NCI-H524 (cell line): ENCODE measurements around the gene ARPC2.

Experiments used
- DNase-seq, 2 experiments: peaks; one replicate each; lab custom pipeline; 2025; lab: John Stamatoyannopoulos, UW

The ARPC2 gene

DNA sequence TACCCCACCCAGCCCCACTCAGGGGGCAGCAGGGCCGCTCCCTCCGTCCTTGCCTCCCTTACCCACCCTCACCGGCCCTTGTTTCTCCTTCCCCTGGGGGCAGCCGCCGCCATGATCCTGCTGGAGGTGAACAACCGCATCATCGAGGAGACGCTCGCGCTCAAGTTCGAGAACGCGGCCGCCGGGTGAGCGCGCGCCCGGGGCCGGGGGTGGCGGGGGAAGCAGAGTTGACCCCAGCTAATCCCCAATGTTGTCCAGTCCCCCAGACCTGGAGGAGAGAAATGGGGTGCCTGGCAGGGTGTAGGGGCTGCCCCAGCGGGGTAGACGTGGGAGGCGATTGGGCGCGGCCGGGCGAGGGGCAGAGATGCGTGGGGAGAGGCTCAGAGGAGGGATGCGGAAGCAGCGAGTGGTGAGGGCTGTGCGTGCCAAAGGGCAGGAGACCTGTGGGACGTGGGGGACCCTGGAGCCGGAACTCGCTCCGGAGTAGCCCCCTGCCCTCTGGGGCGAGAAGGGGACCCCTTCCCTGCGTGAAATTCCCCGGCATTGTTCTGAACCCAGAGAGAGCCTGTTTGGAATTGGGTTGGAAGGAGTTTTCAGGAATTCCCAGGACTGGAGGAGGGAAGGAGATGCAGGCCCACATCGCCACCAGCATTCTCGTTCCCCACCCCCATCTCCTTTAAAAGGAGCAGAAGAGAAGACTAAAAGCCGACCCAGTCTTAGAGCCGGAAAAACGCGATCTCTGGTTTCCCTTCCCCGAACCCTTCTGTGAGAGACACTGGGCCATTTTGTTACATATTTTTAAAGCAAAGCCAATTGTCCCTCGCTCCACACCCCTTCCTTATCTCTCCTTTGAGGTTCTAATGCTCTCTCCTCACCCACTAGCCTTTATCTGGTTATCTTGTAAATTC, 625 bp downstream of the ARPC2 start:
- peak in 1 of 2 experiments; percentile 38 for DNase-seq

DNA sequence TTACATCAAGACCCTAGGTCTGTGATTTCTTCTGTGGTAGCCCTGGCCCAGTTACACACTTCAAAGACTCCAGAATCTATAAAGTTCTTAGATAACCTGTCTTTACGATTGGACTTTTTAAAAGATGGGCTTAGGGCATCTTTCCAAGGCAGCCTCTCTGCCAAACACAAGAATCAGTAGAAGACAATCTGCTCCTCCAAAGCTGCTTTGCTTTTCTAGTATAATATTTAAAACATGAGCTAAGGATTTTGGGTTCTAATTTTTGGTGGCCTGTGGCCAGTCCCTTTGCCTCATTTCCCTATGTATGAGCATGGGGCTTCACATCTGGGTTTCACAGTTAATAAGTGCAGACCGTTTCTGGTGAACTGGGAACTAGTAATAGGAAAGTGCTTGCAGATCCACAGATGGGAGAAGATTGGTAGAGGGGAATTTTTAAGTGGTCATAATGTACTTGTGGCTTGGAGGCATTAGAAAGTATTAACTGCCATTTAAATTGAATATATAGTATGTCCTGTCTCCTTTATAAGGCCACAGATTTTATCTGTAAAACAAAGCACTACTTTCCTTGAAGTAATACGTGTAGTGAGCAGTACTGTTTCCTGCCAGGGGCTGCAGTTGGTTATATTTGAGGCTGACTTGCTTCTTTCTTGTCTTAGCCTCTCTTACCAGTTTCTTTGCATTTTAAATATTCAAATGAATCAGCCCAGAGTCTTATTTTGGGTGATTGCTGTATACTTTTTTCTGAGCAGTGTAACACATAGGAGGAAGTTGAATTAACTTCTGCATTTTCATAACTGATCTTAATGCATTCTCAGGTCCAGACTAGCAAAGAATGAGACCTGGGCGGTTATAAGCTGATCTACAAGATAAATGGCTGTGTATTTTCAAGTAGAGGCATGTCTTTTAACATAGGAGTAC, 1.5 kb downstream of the ARPC2 start:
- DNase-seq, result no peak

DNA sequence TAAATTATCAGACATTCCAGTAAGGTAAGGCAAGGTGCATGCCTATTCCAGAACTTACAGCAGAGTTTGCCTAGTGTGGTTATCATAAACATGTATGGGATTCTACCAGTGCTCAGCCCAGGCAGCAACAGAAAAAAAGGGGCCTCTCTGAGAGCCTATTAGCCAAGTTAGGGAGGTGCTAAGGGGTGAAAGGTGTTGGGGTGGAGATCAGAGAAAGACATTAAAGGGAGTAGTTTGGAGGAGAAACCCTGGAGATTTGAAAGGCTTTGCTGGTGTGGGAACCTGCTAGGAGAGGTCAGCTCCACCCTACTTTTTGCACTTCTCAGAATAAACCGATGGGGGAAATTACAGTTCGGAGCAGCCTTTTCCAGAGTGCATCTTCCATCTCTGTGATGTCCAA, 2.9 kb downstream of the ARPC2 start:
- DNase-seq, result no peak

DNA sequence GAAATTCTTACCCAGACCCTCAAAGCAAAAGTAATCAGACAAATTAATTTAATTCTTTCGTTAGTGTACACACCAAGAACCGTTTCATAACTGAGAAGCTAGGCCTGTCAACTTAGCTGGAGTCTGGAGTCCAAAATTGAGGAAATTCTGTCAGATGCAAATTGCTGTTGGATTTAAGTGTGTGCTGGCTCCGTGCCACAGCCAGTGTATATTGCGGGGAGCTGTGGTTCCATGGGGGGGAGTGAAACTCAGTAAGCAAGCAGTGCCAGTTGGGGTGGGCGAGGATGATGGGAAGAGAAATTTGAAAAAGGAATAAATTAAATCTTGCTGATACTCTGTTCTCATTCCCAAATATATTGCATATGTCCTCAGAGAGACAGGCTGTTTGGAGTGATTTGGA, 4.0 kb downstream of the ARPC2 start:
- DNase-seq, result no peak

DNA sequence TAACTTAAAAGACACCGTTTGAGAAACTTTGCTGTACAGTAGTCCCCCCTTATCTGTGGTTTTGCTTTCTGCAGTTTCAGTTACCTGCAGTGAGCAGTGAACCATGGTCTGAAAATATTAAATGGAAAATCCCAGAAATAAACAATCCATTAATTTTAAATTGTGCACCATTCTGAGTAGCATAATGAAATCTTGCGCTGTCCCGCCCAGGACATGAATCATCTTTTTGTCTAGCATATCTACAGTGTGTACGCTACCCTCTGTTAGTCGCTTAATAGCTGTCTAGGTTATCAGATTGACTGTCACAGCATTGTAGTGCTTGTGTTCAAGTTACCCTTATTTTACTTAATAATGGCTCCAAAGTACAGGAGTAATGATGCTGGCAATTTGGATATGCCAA, 6.1 kb downstream of the ARPC2 start:
- no peak for DNase-seq

DNA sequence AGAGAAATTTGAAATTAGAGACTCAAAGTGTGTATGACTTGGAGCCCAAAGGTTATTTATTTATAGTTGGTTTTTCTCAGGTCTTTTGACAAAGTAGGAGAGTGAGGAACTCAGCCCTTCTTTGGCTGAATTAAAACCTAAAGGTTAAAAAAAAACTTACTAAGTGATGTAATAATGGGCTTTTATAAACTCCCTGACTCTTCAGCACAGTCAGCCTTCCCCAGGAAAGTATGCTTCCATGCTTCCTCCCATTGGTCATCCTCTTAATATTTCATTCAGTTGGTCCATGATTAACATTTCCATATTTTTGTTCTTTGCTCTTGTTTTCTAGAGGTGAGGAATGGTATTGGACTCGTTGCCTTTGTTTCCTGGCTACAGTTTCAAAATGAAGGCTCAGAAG, 7.2 kb downstream of the ARPC2 start:
- DNase-seq, result no peak

DNA sequence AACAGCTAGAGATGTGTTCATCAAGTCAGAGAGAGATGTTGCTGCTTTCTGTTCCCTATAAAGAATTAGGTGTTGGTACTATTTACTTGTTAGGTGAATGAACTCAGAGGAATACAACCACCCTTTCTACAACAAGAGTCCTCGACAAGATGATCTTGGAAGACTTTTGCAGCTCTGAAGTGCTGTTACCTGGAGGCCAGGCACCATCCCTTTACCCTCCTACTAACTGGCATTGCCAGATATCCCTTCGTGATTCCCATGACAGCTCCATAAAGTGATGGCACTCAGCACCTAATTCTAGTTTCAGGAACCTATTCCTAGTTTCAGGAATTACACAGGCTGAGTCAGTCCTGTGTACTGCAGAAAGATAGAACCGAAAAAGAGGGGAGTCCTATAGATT, 9.9 kb downstream of the ARPC2 start:
- DNase-seq, result no peak

DNA sequence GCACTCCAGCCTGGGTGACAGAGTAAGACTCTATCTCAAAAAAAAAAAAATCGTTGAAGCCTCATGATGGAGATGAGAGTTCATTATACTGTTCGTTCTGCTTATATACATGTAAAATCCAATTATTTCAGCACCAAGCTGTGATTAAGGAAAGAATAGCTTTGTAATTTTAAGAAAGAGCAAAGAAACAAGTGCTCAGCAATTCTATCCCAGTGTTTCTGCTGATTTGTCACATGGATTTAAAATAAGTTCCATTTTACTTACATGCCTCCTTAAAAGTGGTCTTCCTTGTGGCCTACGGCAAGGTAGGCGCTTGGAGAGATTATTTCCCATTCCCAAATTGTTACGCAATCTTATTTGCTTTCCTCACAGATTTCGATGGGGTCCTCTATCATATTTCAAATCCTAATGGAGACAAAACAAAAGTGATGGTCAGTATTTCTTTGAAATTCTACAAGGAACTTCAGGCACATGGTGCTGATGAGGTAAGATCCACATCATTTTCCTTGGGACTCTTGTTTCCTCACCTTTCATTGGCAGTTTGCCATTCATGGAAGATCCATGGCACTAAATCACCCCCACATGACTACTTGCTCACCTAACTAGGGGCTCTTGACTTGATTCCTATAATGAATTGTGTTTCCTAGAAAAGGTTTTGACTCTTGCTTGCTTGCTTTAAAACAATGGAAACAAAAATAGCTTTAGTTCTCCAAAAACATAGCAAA, 11.5 kb downstream of the ARPC2 start:
- DNase-seq, result no peak

DNA sequence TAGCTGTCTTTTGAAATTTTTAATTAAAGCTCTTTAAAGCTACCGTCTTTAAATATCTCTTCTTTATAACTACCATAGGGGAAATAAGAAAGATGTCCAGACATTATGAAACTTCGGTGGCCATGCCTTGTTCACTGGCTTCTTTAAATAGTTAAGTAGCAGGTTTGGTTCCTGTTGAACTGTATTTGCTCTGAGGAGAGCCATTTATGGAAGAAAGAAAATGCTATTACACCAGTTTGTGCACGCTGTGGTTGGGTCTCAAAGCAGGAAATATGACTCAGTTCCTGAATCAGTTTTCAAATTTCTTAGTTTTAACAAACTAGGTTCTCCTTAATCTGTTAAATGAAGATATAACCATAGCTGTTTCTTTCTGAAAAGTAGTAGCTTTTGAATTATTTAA, 12.2 kb downstream of the ARPC2 start:
- no peak for DNase-seq

DNA sequence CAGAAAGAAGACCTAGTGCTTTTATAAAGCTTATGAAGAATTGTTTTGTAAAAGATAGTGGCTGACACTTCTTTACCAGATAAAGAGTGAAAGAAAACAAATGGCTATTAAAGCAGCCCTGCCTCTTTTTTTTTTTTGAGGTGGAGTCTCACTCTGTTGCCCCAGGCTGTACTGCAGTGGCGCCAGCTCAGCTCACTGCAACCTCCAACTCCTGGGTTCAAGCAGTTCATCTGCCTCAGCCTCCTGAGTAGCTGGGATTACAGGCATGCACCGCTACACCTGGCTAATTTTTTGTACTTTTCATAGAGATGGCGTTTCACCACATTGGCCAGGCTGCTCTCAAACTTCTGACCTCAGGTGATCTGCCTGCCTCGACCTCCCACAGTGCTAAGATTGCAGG, 12.9 kb downstream of the ARPC2 start:
- no peak for DNase-seq

DNA sequence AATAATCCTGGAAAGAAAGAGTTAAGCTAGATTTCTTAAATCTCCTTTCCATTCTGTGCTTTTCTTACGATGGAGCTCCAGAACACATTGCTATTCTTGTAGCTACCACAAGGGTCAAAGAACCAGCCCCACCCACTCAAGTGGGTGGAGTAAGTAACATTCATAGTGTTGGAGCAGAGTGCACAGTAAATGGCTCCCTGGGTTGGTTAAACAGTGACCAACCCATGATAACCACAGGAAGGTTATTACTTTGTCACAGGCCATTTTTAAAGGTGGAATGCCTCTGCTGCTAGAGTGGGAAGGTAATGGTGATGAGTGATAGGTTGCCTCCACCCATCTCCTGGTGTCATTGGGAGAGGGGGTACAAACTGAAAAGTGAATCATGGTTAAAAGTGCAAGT, 13.9 kb downstream of the ARPC2 start:
- DNase-seq, result no peak

DNA sequence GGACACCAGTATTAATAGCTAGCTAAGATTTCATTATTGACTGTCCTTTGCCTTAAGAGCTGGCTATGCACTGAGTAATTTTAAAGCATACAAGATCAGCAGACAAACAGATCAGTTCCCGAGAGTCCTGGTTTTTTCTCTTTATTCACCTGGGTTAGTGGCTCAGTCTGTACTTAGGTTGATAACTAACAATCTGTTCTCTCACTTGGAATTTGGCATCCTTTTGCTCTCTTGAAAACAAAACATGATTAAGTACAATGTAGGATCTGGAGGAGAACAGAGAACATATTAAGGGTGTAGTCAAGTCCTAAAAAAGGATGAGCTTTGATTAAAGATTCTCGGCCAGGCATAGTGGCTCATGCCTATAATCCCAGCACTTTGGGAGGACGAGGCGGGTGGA, 16.6 kb downstream of the ARPC2 start:
- no peak for DNase-seq

DNA sequence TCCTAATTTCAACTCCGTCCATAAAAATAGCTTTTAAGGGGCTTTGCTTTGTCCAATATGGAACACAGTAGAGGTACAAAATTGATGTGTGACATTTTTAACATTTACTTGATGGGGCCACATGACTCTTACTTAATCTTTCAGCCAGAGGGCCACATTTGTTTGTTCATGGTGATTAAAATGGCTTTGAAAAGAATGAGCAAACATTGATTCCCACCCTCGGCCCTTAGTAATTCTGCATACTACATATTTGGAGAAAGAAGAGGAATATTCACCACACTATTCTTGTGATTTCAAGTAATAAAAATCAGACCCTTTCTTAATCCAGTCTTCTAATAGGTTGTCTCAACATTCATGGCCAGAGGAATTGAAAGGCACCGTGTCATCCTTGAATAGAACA, 17.5 kb downstream of the ARPC2 start:
- DNase-seq, result no peak

DNA sequence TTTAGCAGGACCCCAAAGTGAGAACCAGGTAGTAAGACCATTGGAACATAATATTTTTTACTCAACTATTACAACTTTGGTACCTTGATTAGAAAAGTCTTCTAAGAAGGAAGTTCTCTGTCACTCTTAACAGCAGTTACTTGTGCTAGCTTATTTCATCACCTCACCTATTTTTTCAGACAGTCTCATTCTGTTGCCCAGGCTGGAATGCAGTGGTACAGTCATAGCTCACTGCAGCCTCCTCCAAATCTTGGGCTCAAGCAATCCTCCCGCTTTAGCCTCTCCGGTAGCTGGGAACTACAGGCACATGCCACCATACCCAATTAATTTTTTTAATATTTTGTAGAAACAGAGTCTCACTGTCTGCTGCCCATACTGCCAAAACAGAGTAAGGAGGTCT, 18.0 kb downstream of the ARPC2 start:
- no peak for DNase-seq

DNA sequence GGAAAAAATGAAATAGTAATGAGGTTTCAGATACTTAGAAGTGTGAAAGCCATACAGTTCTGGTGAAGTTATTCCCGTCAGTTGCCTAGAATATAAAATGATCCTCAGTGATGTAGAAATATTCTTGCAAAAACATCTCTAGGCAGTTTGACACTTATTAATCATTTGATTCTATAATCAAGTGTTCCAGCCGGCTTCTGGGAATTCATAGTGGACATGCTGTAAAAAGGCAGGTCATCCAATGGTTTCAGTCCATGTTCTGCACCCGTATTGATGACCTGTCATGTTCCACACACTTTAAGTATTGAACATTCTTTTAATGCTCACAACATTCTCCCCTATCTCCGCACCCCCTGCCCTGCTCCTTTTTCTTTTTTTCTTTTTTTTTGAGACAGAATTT, 19.8 kb downstream of the ARPC2 start:
- no peak for DNase-seq

DNA sequence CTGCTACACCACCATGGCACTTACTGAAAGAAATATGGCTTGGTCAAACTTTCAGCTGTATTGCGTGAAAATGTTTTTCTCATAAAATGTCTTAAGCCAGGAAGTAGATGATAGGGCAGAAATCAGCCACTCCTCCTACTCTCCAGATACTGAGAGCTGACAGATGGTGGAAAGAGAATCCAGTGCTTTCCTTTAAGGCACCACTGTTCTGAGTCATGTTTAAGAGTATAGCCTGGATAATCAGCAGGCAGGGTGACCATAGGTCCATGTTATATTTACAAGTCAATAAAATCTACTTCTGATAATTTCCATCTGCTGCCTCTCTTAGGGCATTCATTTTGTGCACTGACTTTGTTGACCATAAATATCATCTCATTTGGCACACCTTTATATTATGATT, 21.9 kb downstream of the ARPC2 start:
- DNase-seq, result peak in 1 of 2 experiments; percentile 30

DNA sequence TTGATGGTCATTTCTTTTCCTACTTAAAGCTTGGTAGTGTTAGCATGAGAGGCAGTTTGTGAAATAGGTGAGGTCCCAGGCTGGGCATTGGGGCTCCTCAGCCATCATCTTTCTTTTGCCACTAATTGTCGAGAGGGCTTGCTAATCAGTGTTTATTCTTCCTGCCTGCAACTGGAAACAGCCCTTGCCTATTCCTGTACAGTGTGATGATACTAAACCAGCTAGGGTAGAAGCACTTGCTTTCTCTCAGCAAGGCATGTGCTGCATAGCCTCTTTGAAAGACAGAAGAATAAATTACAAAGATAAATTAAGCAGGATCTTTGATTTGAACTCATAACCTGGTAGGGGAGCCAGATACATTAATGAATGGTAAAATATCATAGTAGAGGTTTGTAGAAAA, 27.2 kb downstream of the ARPC2 start:
- no peak for DNase-seq

DNA sequence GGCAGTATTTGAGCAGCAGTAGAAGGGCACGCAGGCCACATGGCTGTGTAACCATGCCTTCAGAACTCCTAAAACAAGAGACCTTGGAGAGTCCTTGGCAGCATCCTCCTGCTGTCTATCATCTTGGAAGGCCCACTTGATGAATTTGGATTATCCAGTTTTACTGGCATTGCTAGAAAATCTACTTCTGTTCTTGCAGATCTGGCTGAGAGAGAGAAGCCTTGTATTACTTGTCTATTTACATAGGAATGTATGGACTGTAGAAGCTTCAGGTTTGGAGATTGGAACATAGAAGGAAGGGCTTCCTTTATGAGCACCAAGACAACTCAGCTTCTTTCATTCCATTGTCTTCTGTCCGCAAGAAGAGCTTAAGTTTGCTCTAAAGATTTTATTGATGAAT, 27.7 kb downstream of the ARPC2 start:
- no peak for DNase-seq

DNA sequence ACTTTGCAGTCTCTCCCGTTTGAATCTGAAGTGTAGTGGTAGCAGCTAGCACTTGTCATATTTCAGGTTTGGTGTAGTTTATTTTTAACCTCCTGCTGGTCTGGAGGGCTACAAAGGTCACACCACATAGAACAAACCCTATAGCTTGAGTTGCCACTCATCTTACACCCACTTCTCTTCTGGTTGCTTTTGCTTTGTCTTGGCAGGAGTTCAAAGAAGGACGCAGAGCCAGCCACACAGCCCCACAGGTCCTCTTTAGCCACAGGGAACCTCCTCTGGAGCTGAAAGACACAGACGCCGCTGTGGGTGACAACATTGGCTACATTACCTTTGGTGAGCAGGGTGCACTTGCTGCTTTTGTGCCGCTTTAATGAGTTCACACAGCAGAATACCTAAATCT, 28.2 kb downstream of the ARPC2 start:
- no peak for DNase-seq

DNA sequence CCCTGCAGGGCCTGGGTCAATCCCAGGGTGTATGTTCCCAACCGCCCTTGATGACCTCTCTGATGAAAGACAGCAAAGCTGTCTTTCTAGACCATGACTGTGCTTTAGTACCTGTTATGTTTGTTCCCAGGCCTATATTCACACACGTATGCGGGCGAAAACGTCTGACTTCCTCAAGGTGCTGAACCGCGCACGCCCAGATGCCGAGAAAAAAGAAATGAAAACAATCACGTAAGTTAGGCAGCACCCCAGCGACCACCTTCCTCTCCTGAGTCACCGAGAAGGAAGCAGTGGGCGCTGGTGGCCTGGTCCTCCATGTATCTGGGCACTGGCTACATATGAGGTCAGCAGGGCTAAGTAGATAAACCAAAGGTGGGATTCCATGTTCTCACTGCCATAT, 32.7 kb downstream of the ARPC2 start:
- DNase-seq, result no peak

DNA sequence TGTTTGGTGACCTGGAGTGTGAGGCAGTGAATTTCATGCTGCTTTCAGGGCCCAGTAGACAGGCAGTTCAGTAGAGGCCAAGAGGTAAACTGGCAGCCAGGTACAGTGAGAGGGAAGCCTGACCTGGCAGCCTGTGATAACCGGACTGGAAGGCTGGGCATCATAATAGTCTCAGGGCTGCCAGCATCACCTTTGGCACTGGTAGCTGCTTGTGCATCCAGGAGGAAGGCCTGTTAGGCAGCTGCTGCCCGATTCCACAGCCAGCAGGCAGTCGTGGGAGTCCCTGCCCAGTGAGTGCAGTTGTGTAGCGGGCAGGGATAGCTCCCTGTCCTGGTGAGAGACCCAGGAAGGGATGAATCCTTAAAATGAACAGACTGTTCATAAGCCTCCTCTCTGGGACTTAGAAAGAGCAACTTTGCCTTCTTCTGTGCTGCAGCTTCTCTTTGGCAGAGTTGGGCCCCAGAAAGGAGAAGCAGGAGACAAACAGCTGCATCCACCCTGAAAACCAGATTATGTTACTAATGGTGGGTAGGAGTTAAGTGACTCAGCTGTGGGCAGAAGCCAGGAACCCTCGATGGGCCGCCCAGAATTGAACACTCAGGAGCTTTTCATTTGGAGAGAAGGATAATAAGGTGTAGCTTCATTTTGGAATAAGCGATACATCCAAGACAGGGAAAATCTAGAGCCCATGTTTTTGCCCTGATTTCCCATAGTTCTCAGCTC, 35.7 kb downstream of the ARPC2 start:
- DNase-seq, result no peak

DNA sequence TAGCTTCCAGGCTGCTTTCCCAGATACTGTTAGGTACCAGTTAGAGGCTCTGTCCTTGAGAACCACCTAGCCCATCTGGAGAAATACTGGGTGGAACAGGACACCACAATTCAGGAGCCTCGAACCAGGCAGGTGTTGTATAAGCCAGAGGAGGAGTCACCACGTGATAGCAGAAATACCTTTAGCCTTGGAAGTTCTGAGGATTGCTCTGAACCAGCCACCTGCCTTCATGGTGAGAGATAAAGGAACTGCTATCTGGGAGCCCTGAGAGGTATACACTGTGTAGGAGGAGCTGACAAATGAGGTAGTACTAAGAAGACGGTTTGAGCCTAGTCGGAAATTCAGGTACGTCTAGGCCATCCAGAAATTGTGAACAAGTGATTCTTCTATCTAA, 36.2 kb downstream of the ARPC2 start:
- no peak for DNase-seq
